ENCODE measurements around the gene SMOC2. TPM values are rescaled to one million over a fixed set of nuclear protein-coding genes. Genes with fewer than 3 reads are reported as not detected.

Gene SMOC2
- total RNA-seq = 56.6 TPM

GRCh38 chr6:168440520-168441433, at the start of gene SMOC2:
SMOC2 (plus strand) TSS chr6:168441184; CDS start chr6:168441371, 187 bp downstream.

Other genes starting within 250 kb of the SMOC2 start
- gene DACT2, start 121.4 kb upstream of the SMOC2 start, total RNA-seq = 15.9 TPM

Data from camera-type eye (tissue), 1 donor.